GM18517 (cell line): ENCODE data around the gene DYNC1I2.
"Not testable (repeated sequence)": the region's sequence is repeated elsewhere in the genome, so short reads cannot be mapped to it uniquely, and the experiment has no call there.

Experiments
- ATAC-seq: cut with Tn5 transposase; IDR thresholded peaks from one replicate; pipeline ENCODE4 v1.9.1; 2021; ENCODE audit warnings: mild to moderate bottlenecking, moderate library complexity; ENCODE audit not compliant: unreplicated experiment

Gene DYNC1I2

GRCh38 chr2:171774581-171774980 is 87.3 kb downstream of the DYNC1I2 start:
- not testable (repeated sequence) for ATAC-seq

GRCh38 chr2:171778515-171778914 is 91.2 kb downstream of the DYNC1I2 start:
- ATAC-seq, result no peak

- ATAC-seq, result no peak
These were observed 98.2 kb downstream of the DYNC1I2 start for GRCh38 chr2:171785450-171785849.

- no peak for ATAC-seq
These were observed 100.2 kb downstream of the DYNC1I2 start for GRCh38 chr2:171787333-171788072.

GRCh38 chr2:171788316-171788993 is 101.2 kb downstream of the DYNC1I2 start:
- ATAC-seq, result no peak

GRCh38 chr2:171789956-171790355 is 102.7 kb downstream of the DYNC1I2 start:
- no peak for ATAC-seq

- ATAC-seq, result no peak
These were observed 104.1 kb downstream of the DYNC1I2 start for GRCh38 chr2:171791361-171791760.

- no peak for ATAC-seq
These were observed 104.9 kb downstream of the DYNC1I2 start for GRCh38 chr2:171792157-171792556.

- ATAC-seq, result no peak
These were observed 105.8 kb downstream of the DYNC1I2 start for GRCh38 chr2:171792886-171793580.

- no peak for ATAC-seq
These were observed 106.7 kb downstream of the DYNC1I2 start for GRCh38 chr2:171793691-171794678.

GRCh38 chr2:171794918-171795317 is 107.6 kb downstream of the DYNC1I2 start:
- no peak for ATAC-seq
